OCI-LY7 (cell line): ENCODE results near the gene CUEDC1. TPM values are rescaled to one million over a fixed set of nuclear protein-coding genes. Genes with fewer than 3 reads are reported as not detected.
A peak's percentile ranks its signal among the peaks of the same experiment; 100 is the strongest.

Source experiments
- BruUV-seq: library from RNA; stranded (reverse); fragments of 400-500 nt; replicated peaks from 2 replicates; lab custom pipeline; 2021; lab: Mats Ljungman, UMichigan
- CTCF ChIA-PET: fragments of 300-600 bp; sonication (Branson Sonifier 250); formaldehyde crosslinking; loops from one replicate; lab custom pipeline; 2022; ENCODE audit warnings: antibody characterized with exemption; ENCODE audit not compliant: unreplicated experiment; lab: Charles Lee
- POLR2A ChIA-PET: fragments of 300-600 bp; sonication (Branson Sonifier 250); formaldehyde crosslinking; loops from one replicate; lab custom pipeline; 2022; ENCODE audit warnings: antibody characterized with exemption; lab: Charles Lee
- DNase-seq: peaks from one replicate; pipeline ENCODE4 v3.0.0-alpha.2; 2015; ENCODE audit warnings: low spot score
- H2AFZ ChIP-seq: fragments of 200-600 bp; sonication (generic), shearing (Covaris generic); 2 replicates; pipeline ENCODE4 v1.6.1; 2014; ENCODE audit warnings: mild to moderate bottlenecking, antibody characterized with exemption, low read length, moderate library complexity
- H3K27ac ChIP-seq: fragments of 200-600 bp; sonication (generic); 2 replicates; pipeline ENCODE4 v1.5.1; 2014; ENCODE audit warnings: mixed run types, low read depth, mild to moderate bottlenecking, moderate library complexity, low read length, inconsistent platforms; ENCODE audit not compliant: poor library complexity, severe bottlenecking
- H3K36me3 ChIP-seq: fragments of 200-600 bp; sonication (generic); 2 replicates; pipeline ENCODE4 v1.6.1; 2014; ENCODE audit warnings: mild to moderate bottlenecking, antibody characterized with exemption, low read length, moderate library complexity, mixed read lengths; ENCODE audit not compliant: insufficient read depth
- H3K4me1 ChIP-seq: fragments of 200-600 bp; sonication (generic); 2 replicates; pipeline ENCODE4 v1.5.1; 2014; ENCODE audit warnings: mild to moderate bottlenecking, low read length; ENCODE audit not compliant: insufficient read depth, poor library complexity, severe bottlenecking
- H3K4me2 ChIP-seq: fragments of 200-600 bp; sonication (generic); 2 replicates; pipeline ENCODE4 v1.6.1; 2014; ENCODE audit warnings: mild to moderate bottlenecking, low read length
- H3K4me3 ChIP-seq: fragments of 200-600 bp; sonication (generic); 2 replicates; pipeline ENCODE4 v1.5.1; 2014; ENCODE audit warnings: mild to moderate bottlenecking, low read depth, low read length; ENCODE audit not compliant: poor library complexity, severe bottlenecking
- H3K79me2 ChIP-seq: fragments of 200-600 bp; sonication (generic); 2 replicates; pipeline ENCODE4 v1.6.1; 2016; ENCODE audit warnings: low read depth, mild to moderate bottlenecking, low read length, moderate library complexity, mixed read lengths; ENCODE audit not compliant: insufficient read depth
- H3K9me2 ChIP-seq: fragments of 200-600 bp; sonication (generic); 2 replicates; pipeline ENCODE4 v1.6.1; 2016; ENCODE audit warnings: mild to moderate bottlenecking, low read length, mixed read lengths; ENCODE audit not compliant: insufficient read depth
- H3K9me3 ChIP-seq: fragments of 200-600 bp; sonication (generic); 2 replicates; pipeline ENCODE4 v1.6.1; 2014; ENCODE audit warnings: mild to moderate bottlenecking, mixed run types, low read length, mixed read lengths
- H4K20me1 ChIP-seq: fragments of 200-600 bp; sonication (generic); 2 replicates; pipeline ENCODE4 v1.6.1; 2014; ENCODE audit warnings: mild to moderate bottlenecking, antibody characterized with exemption, low read length, moderate library complexity, mixed read lengths; ENCODE audit not compliant: insufficient read depth
- CTCF ChIP-seq: fragments of 200-600 bp; sonication (generic); conservative IDR thresholded peaks from 2 replicates; pipeline ENCODE4 v1.5.1; 2014; ENCODE audit warnings: mild to moderate bottlenecking, antibody characterized with exemption, low read length, moderate library complexity, mixed read lengths
- EZH2phosphoT487 ChIP-seq: fragments of 200-600 bp; sonication (generic); IDR thresholded peaks from 2 replicates; pipeline ENCODE4 v1.6.1; 2018; ENCODE audit warnings: low read depth, borderline replicate concordance, mild to moderate bottlenecking, mixed run types, antibody characterized with exemption, low read length, moderate library complexity, mixed read lengths
- intact Hi-C: fragments of 100-400 bp; cut with micrococcal nuclease; formaldehyde crosslinking; loops from one replicate; pipeline ENCODE4 v1.10.0; 2022; ENCODE audit not compliant: unreplicated experiment
- total RNA-seq, 2 experiments: library from RNA; depleted of rRNA in 1 of 2; stranded (reverse); fragments of >200 nt in 1 of 2; shearing (Covaris generic) in 1 of 2; gene quantifications; 2 replicates each; pipeline ENCODE4 v1.2.3, GENCODE V29; 2014 to 2022

Gene CUEDC1
- total RNA-seq, 2 experiments from 2014 or later: 0.74 TPM; not detected in 1

GRCh38 chr17:57900991-57901743, 54.0 kb downstream of the CUEDC1 start:
- CTCF ChIA-PET: interaction anchor here (0.6 kb wide), 1 partner anchor 49 kb away, joined by 3 read pairs; no protein-coding TSS in a partner anchor
- POLR2A ChIA-PET: interaction anchor here (0.6 to 0.7 kb wide), 3 partner anchors 49 to 465 kb away, joined by 3 to 4 read pairs (median 3); no protein-coding TSS in a partner anchor
- Histone ChIP-seq H3K4me1 (peaks cover 53% of the 10 kb centered on the region), H3K9me2 (no peaks in the 10 kb centered on the region), H3K27ac (no peak overlapping the region), H3K4me2 (no peak overlapping the region), H4K20me1 (0 out of 2 replicates have a peak, but pooled peaks cover 2% of the 10 kb centered on the region), H3K9me3 (no peaks in the 10 kb centered on the region), H3K4me3 (no peak overlapping the region), H2AFZ (no peak overlapping the region), H3K79me2 (no peaks in the 10 kb centered on the region), H3K36me3 (no peaks in the 10 kb centered on the region)
- intact Hi-C loops: loop anchor here (5.0 kb wide), 1 partner anchor 86 kb away; the partner anchor contains the start of gene VEZF1
- no TSS peak for BruUV-seq
- no peak for TF ChIP-seq CTCF
- no peak for TF ChIP-seq EZH2phosphoT487
- DNase-seq: no peak

DNA sequence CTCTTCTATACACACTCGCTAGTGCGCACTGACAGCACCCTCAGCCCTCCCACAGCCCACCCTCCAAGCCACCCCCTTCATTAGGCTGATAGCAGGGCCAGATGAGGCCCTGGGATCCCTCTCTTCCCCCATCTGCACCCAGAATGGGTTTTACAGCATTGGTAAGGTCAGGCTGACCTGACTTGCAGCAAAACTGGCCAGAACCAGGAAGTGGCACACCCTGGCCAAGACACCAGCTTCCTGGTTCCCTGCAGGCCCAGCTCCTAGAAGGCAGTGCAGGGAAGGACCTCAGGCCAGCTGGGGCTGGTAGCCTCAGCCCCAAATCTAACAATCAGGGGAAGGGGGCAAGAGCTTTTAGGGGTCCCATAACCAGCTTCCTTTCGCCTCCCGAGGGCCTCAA, 55.4 kb downstream of the CUEDC1 start:
- Histone ChIP-seq H3K36me3 (no peaks in the 10 kb centered on the region), H3K9me2 (no peaks in the 10 kb centered on the region), H3K9me3 (no peaks in the 10 kb centered on the region), H4K20me1 (no peaks in the 10 kb centered on the region), H3K4me2 (no peak overlapping the region), H3K27ac (no peak overlapping the region), H2AFZ (peak overlapping the region; percentile 32; the same call in 1 of the 2 replicates), H3K4me3 (no peak overlapping the region), H3K79me2 (no peaks in the 10 kb centered on the region), H3K4me1 (peaks cover 49% of the 10 kb centered on the region)
- intact Hi-C loops: loop anchor here (5.0 kb wide), 1 partner anchor 87 kb away; the partner anchor contains the start of gene VEZF1
- no peak for TF ChIP-seq CTCF
- TF ChIP-seq EZH2phosphoT487: no peak
- DNase-seq: no peak
- no TSS peak for BruUV-seq
- ChIA-PET POLR2A (interaction anchor here (0.7 to 1.2 kb wide), 2 partner anchors 31 to 98 kb away, joined by 3 read pairs; no protein-coding TSS in a partner anchor), CTCF (interaction anchor here (0.6 kb wide), 1 partner anchor 183 kb away, joined by 4 read pairs; the partner anchor contains the start of gene DYNLL2)
